HG03558 (cell line): ENCODE data around the gene ORC5.
"Not testable (repeated sequence)": the region's sequence is repeated elsewhere in the genome, so short reads cannot be mapped to it uniquely, and the experiment has no call there.

Source experiments
- ATAC-seq: cut with Tn5 transposase; IDR thresholded peaks from one replicate; pipeline ENCODE4 v1.9.1; 2021; ENCODE audit warnings: moderate number of reproducible peaks; ENCODE audit not compliant: unreplicated experiment; ENCODE audit errors: extremely low read depth

Gene ORC5

GRCh38 chr7:104196161-104196560 is 11.7 kb downstream of the ORC5 start:
- ATAC-seq = no peak

- ATAC-seq = no peak
Measured at GRCh38 chr7:104192434-104192833, 15.4 kb downstream of the ORC5 start.

GRCh38 chr7:104185346-104185745 is 22.5 kb downstream of the ORC5 start:
- ATAC-seq = no peak

- ATAC-seq = no peak
Measured at GRCh38 chr7:104179178-104179577, 28.6 kb downstream of the ORC5 start.

GRCh38 chr7:104177565-104178083 is 30.2 kb downstream of the ORC5 start:
- ATAC-seq = not testable (repeated sequence)

- no peak for ATAC-seq
Measured at GRCh38 chr7:104176332-104176731, 31.5 kb downstream of the ORC5 start.

GRCh38 chr7:104175361-104175984 is 32.3 kb downstream of the ORC5 start:
- no peak for ATAC-seq

- no peak for ATAC-seq
Measured at GRCh38 chr7:104174798-104175197, 33.0 kb downstream of the ORC5 start.

- ATAC-seq = no peak
Measured at GRCh38 chr7:104162081-104162480, 45.7 kb downstream of the ORC5 start.

- no peak for ATAC-seq
Measured at GRCh38 chr7:104161244-104161643, 46.6 kb downstream of the ORC5 start.

- no peak for ATAC-seq
Measured at GRCh38 chr7:104160375-104160774, 47.4 kb downstream of the ORC5 start.

GRCh38 chr7:104156842-104157277 is 51.0 kb downstream of the ORC5 start:
- ATAC-seq = no peak

GRCh38 chr7:104153287-104153686 is 54.5 kb downstream of the ORC5 start:
- ATAC-seq = no peak

GRCh38 chr7:104152468-104152867 is 55.3 kb downstream of the ORC5 start:
- ATAC-seq = no peak

GRCh38 chr7:104150470-104150869 is 57.3 kb downstream of the ORC5 start:
- no peak for ATAC-seq

- ATAC-seq = no peak
Measured at GRCh38 chr7:104149822-104150221, 58.0 kb downstream of the ORC5 start.

GRCh38 chr7:104142147-104142546 is 65.7 kb downstream of the ORC5 start:
- no peak for ATAC-seq

- ATAC-seq = no peak
Measured at GRCh38 chr7:104137971-104138370, 69.8 kb downstream of the ORC5 start.

- ATAC-seq = no peak
Measured at GRCh38 chr7:104137511-104137910, 70.3 kb downstream of the ORC5 start.

- no peak for ATAC-seq
Measured at GRCh38 chr7:104136981-104137380, 70.8 kb downstream of the ORC5 start.

GRCh38 chr7:104136561-104136960 is 71.3 kb downstream of the ORC5 start:
- ATAC-seq = no peak
